Right lobe of liver (tissue), 4 donors: ENCODE measurements around the gene TAMM41.

Experiments used
- CTCF ChIP-seq, 4 donors: fragments of 200-600 bp in 3 of 4; fragments of 450-650 bp in 1 of 4; IDR thresholded peaks; one replicate each; pipeline versions ENCODE4 v1.5.1 to v1.8.0; 2016 to 2022; ENCODE audit warnings: antibody characterized with exemption in 4 of 4, mild to moderate bottlenecking in 2 of 4
- POLR2A ChIP-seq: fragments of 450-650 bp; IDR thresholded peaks from one replicate; pipeline ENCODE4 v1.6.1; 2017; ENCODE audit warnings: antibody characterized with exemption, mild to moderate bottlenecking
- donor health status: DM: no; HTN: no; CAD: no.
- donor health status: DM: no; HTN: no; CAD: no.
- donor health status: DM: no; HTN: yes; CAD: no.

GRCh38 chr3:11779626-11780025 lies 67.1 kb downstream of the TAMM41 start:
- no peak for TF ChIP-seq POLR2A
- TF ChIP-seq CTCF (IDR thresholded peaks at IDR 0.05): no peak
